ENCODE results near the gene ICAM1. TPM values are rescaled to one million over a fixed set of nuclear protein-coding genes. Genes with fewer than 3 reads are reported as not detected.
A peak's percentile ranks its signal among the peaks of the same experiment; 100 is the strongest.

The ICAM1 gene
- total RNA-seq, 1 experiment from 2014 or later = 23.8 TPM

DNA sequence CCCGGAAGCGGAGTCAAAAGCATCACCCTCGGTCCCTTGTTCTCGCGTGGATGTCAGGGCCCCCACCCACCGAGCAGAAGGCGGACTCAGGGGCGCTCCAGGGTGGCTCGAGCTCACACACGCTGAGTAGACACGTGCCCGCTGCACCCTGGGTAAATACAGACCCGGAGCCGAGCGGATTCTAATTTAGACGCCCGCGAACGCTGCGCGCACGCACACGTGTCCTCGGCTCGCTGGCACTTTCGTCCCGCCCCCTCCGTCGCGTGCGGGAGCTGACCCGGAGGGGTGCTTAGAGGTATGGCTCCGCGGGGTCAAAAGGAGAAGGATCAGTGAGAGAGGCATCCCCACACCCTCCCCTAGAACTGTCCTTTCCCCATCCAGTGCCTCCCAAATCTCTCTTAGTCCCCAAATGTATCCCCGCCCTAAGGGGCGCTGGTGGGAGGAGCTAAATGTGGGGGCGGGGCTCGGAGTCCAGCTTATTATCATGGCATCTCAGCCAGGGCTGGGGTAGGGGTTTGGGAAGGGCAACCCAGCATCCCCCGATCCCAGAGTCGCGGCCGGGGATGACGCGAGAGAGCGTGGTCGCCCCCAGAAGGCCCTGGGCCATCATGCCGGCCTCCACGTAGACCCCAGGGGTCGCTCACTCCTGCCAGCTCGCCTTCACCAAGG, 18.4 kb downstream of the ICAM1 start:
- Histone ChIP-seq H3K27ac (0 out of 2 replicates have a peak overlapping the region, but pooled peaks have one; percentile 28), H3K9me2 (ENCODE audit: insufficient read depth) (no peaks in the 10 kb centered on the region), H3K4me2 (peak overlapping the region; percentile 97), H3K4me1 (replicated peaks; ENCODE audit: insufficient read depth) (peaks cover 17% of the 10 kb centered on the region), H3K4me3 (peak overlapping the region; percentile 78), H3K9me3 (ENCODE audit: insufficient read depth, low read depth) (no peaks in the 10 kb centered on the region), H3K79me2 (ENCODE audit: low read depth) (no peaks in the 10 kb centered on the region), H4K20me1 (ENCODE audit: insufficient read depth) (no peaks in the 10 kb centered on the region), H2AFZ (peak overlapping the region; percentile 89), H3K27me3 (ENCODE audit: insufficient read depth, low read depth) (no peaks in the 10 kb centered on the region), H3K36me3 (ENCODE audit: low read depth) (peaks cover 9% of the 10 kb centered on the region; the same call in 1 of the 2 replicates), H3F3A (ENCODE audit: insufficient read depth, low read depth) (peaks cover 18% of the 10 kb centered on the region; the same call in 1 of the 2 replicates)
- DNase-seq = peak; percentile 71 to 76
- no TSS peak for BruUV-seq (replicated peaks)
- ChIA-PET CTCF (interaction anchor here (0.6 to 1.0 kb wide), 6 partner anchors 18 to 1876 kb away, joined by 3 to 6 read pairs (median 3); partner anchors contain the start of genes ICAM1 and MARCHF2), POLR2A (ENCODE audit: unreplicated experiment) (interaction anchor here (0.6 to 1.9 kb wide), 9 partner anchors 9 to 193 kb away, joined by 3 to 13 read pairs (median 4); partner anchors contain the start of genes ICAM1 and MRPL4)
- TF ChIP-seq, protein P1, sequence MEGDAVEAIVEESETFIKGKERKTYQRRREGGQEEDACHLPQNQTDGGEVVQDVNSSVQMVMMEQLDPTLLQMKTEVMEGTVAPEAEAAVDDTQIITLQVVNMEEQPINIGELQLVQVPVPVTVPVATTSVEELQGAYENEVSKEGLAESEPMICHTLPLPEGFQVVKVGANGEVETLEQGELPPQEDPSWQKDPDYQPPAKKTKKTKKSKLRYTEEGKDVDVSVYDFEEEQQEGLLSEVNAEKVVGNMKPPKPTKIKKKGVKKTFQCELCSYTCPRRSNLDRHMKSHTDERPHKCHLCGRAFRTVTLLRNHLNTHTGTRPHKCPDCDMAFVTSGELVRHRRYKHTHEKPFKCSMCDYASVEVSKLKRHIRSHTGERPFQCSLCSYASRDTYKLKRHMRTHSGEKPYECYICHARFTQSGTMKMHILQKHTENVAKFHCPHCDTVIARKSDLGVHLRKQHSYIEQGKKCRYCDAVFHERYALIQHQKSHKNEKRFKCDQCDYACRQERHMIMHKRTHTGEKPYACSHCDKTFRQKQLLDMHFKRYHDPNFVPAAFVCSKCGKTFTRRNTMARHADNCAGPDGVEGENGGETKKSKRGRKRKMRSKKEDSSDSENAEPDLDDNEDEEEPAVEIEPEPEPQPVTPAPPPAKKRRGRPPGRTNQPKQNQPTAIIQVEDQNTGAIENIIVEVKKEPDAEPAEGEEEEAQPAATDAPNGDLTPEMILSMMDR (conservative IDR thresholded peaks at IDR 0.05) = no peak
- no peak for TF ChIP-seq EZH2 (IDR thresholded peaks at IDR 0.05; ENCODE audit: low read depth)
- intact Hi-C loops (cut with micrococcal nuclease; ENCODE audit: unreplicated experiment) = no loop called here

DNA sequence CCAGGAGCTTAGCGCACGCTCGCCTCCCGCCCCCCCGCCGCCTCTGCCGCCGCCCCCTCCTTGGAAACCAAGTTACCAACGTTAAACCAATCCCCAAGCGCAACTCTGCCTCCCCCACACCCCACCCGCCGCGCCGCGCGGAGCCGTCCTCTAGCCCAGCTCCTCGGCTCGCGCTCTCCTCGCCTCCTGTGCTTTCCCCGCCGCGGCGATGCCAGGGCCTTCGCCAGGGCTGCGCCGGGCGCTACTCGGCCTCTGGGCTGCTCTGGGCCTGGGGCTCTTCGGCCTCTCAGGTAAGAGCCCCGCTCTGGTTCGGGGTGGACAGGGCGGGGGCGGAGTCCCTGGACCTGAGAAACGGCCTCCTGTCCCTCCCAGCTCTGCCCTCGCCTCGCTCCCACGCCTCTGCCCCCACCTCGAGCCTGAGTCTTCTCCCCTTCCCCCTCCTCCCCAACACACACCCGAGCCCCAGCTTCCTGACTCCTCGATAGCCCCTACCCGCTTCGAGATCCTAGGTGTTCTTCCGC, 19.0 kb downstream of the ICAM1 start, which contains the start of gene ICAM5:
ICAM5 (plus strand) TSS at position 117 of the 521 bp plus-strand sequence; CDS start at position 209, 92 bp downstream.
- DNase-seq = peak in 1 of 2 experiments; percentile 52
- Histone ChIP-seq H3K27me3 (ENCODE audit: insufficient read depth, low read depth) (no peaks in the 10 kb centered on the region), H2AFZ (peak within 1 kb of the TSS; percentile 89), H3K9me3 (ENCODE audit: insufficient read depth, low read depth) (no peaks in the 10 kb centered on the region), H3K27ac (0 out of 2 replicates have a peak within 1 kb of the TSS, but pooled peaks have one; percentile 28), H3K4me3 (peak within 1 kb of the TSS; percentile 78), H4K20me1 (ENCODE audit: insufficient read depth) (no peaks in the 10 kb centered on the region), H3K36me3 (ENCODE audit: low read depth) (peaks cover 9% of the 10 kb centered on the region; the same call in 1 of the 2 replicates), H3K4me1 (replicated peaks; ENCODE audit: insufficient read depth) (peaks cover 17% of the 10 kb centered on the region), H3F3A (ENCODE audit: insufficient read depth, low read depth) (peaks cover 18% of the 10 kb centered on the region; the same call in 1 of the 2 replicates), H3K4me2 (peak within 1 kb of the TSS; percentile 97), H3K9me2 (ENCODE audit: insufficient read depth) (no peaks in the 10 kb centered on the region), H3K79me2 (ENCODE audit: low read depth) (no peaks in the 10 kb centered on the region)
- BruUV-seq (replicated peaks) = no TSS peak
- TF ChIP-seq, protein P1 (conservative IDR thresholded peaks at IDR 0.05) = no peak
- TF ChIP-seq EZH2 (IDR thresholded peaks at IDR 0.05; ENCODE audit: low read depth) = no peak
- POLR2A ChIA-PET (ENCODE audit: unreplicated experiment) = interaction anchor here (0.6 to 1.9 kb wide), 10 partner anchors 10 to 194 kb away, joined by 3 to 13 read pairs (median 5); partner anchors contain the start of genes ICAM1 and MRPL4
- intact Hi-C loops (cut with micrococcal nuclease; ENCODE audit: unreplicated experiment) = no loop called here
- CTCF ChIA-PET = interaction anchor here (0.7 to 1.0 kb wide), 3 partner anchors 19 to 126 kb away, joined by 3 to 6 read pairs (median 3); partner anchors contain the start of gene ICAM1

DNA sequence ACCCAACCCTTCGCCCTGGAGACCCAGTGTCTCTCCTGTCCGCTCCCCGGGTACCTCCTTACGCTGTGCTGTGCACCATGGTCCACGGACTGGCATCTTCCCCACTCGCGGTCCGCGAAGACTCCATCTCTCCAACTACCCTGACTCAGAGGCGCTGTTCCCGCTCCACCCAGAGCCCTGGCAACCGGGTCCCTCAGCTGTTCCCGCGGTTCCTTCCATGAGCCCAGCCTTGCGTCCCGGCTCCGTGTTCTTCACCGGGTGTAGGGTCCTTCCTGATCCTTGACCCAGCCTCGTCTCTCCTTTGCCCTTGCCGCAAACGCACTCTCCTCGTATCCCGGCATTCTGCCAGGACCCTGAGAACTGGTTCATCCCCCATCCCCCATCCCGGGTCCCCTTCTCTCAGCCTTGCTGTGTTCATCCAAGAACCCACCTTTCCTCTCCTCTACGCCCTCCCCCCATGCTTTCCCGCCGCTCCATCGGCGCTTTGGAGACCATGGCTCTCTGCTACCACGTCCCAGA, 19.5 kb downstream of the ICAM1 start:
- no peaks in the 10 kb centered on the region for H3K27me3 ChIP-seq (ENCODE audit: insufficient read depth, low read depth)
- intact Hi-C loops (cut with micrococcal nuclease; ENCODE audit: unreplicated experiment) = no loop called here

More for the DNA sequence above, 19.5 kb downstream of the ICAM1 start:
- peaks cover 17% of the 10 kb centered on the region for H3K4me1 ChIP-seq (replicated peaks; ENCODE audit: insufficient read depth)
- DNase-seq = no peak
- H4K20me1 ChIP-seq (ENCODE audit: insufficient read depth) = no peaks in the 10 kb centered on the region
- no TSS peak for BruUV-seq (replicated peaks)
- H3K9me2 ChIP-seq (ENCODE audit: insufficient read depth) = no peaks in the 10 kb centered on the region
- POLR2A ChIA-PET (ENCODE audit: unreplicated experiment) = interaction anchor here (0.6 to 1.4 kb wide), 2 partner anchors 44 to 64 kb away, joined by 3 to 6 read pairs; no protein-coding TSS in a partner anchor
- CTCF ChIA-PET = no interaction called here
- no peaks in the 10 kb centered on the region for H3K79me2 ChIP-seq (ENCODE audit: low read depth)
- peaks cover 18% of the 10 kb centered on the region; the same call in 1 of the 2 replicates for H3F3A ChIP-seq (ENCODE audit: insufficient read depth, low read depth)
- no peaks in the 10 kb centered on the region for H3K9me3 ChIP-seq (ENCODE audit: insufficient read depth, low read depth)
- H3K36me3 ChIP-seq (ENCODE audit: low read depth) = peaks cover 4% of the 10 kb centered on the region; the same call in 1 of the 2 replicates
- peak overlapping the region; percentile 89 for H2AFZ ChIP-seq
- H3K4me2 ChIP-seq = peak overlapping the region; percentile 97
- no peak overlapping the region for H3K27ac ChIP-seq
- peak overlapping the region; percentile 78 for H3K4me3 ChIP-seq
- TF ChIP-seq, protein P1 (conservative IDR thresholded peaks at IDR 0.05) = no peak
- no peak for TF ChIP-seq EZH2 (IDR thresholded peaks at IDR 0.05; ENCODE audit: low read depth)

Measured in PC-9 (cell line).